ENCODE results near the gene FNDC11. TPM values are rescaled to one million over a fixed set of nuclear protein-coding genes. Genes with fewer than 3 reads are reported as not detected.

Gene FNDC11
- total RNA-seq, 1 experiment from 2014 or later = 2.5 TPM

DNA sequence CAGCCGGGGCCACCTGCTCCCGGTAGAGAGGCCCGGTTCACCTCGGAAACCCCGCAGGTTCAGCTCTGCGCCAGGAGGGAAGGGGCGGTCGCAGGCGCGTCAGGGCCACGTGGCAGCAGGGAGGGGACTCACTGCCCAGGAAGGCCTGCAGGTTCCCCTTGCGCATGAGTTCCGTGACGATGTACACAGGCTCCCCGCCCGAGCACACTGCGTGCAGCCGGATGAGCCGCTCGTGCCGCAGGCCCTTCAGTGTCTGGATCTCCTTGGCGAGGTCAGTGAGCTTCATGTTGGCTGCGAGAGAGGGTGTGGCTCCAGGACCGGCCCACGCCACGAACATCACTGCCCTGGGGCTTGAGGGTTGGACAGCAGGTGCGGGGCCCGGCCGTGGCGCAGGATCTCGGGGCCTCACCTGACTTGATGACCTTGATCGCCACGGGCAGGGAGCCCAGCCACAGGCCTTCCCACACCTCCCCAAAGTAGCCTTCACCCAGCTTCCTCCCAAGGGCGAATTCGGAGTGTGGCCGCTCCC, 11.9 kb upstream of the FNDC11 start:
- Histone ChIP-seq H3K27ac (ENCODE audit: insufficient read length, low read depth, low read length) (no peak overlapping the region), H2BK15ac (ENCODE audit: low read depth, low read length) (no peak overlapping the region), H2BK120ac (ENCODE audit: low read depth, low read length, poor library complexity, severe bottlenecking) (no peak overlapping the region), H3K18ac (ENCODE audit: insufficient read length, low read depth, low read length) (no peak overlapping the region), H2AFZ (ENCODE audit: low read length) (no peak overlapping the region), H3K23ac (ENCODE audit: insufficient read length, low read depth, low read length) (no peak overlapping the region), H3K4ac (ENCODE audit: low read depth, low read length) (no peak overlapping the region), H2BK12ac (ENCODE audit: insufficient read length, low read depth, low read length) (no peak overlapping the region), H3K79me2 (ENCODE audit: insufficient read depth, low read length) (no peaks in the 10 kb centered on the region), H3K9ac (ENCODE audit: extremely low read depth, insufficient read length, low read length) (no peak overlapping the region), H2BK20ac (ENCODE audit: low read depth, low read length, poor library complexity, severe bottlenecking) (no peak overlapping the region), H2BK5ac (ENCODE audit: insufficient read length, low read length) (no peak overlapping the region), H4K8ac (replicated peaks; ENCODE audit: insufficient read length, low read depth, low read length) (no peak overlapping the region), H4K20me1 (ENCODE audit: control insufficient read depth, insufficient read depth, insufficient read length) (no peaks in the 10 kb centered on the region), H4K91ac (ENCODE audit: insufficient read length, low read depth, low read length) (no peak overlapping the region), H3K14ac (ENCODE audit: insufficient read depth, low read length) (no peak overlapping the region; the same call in 1 of the 2 replicates), H2AK5ac (ENCODE audit: insufficient read length, low read length) (no peak overlapping the region), H3K4me1 (ENCODE audit: insufficient read depth, low read length) (no peaks in the 10 kb centered on the region), H3K79me1 (ENCODE audit: insufficient read depth, low read depth, low read length, poor library complexity, severe bottlenecking) (no peaks in the 10 kb centered on the region), H4K5ac (ENCODE audit: insufficient read length, low read depth, low read length) (no peak overlapping the region), H3K23me2 (ENCODE audit: insufficient read length, low read depth, low read length, poor library complexity, severe bottlenecking) (no peaks in the 10 kb centered on the region), H3K4me2 (ENCODE audit: insufficient read depth, insufficient read length, low read length) (no peak overlapping the region), H3K56ac (ENCODE audit: insufficient read length, low read depth, low read length) (no peak overlapping the region), H3K9me3 (ENCODE audit: control insufficient read depth, low read depth, low read length) (no peaks in the 10 kb centered on the region), H3T11ph (ENCODE audit: low read length) (no peak overlapping the region), H3K27me3 (ENCODE audit: insufficient read depth, low read length) (no peaks in the 10 kb centered on the region)
- peaks cover 5 to 9% of the 10 kb centered on the region in 2 experiments for H3K4me1 Mint-ChIP-seq
- no peaks in the 10 kb centered on the region for H3K36me3 Mint-ChIP-seq (ENCODE audit: insufficient read depth in 1 of 3, low read depth in 3 of 3)
- H3K4me3 Mint-ChIP-seq = no peak overlapping the region
- H3K27ac Mint-ChIP-seq = no peak overlapping the region
- H3K9me3 Mint-ChIP-seq = no peaks in the 10 kb centered on the region
- TF ChIP-seq, protein P1, sequence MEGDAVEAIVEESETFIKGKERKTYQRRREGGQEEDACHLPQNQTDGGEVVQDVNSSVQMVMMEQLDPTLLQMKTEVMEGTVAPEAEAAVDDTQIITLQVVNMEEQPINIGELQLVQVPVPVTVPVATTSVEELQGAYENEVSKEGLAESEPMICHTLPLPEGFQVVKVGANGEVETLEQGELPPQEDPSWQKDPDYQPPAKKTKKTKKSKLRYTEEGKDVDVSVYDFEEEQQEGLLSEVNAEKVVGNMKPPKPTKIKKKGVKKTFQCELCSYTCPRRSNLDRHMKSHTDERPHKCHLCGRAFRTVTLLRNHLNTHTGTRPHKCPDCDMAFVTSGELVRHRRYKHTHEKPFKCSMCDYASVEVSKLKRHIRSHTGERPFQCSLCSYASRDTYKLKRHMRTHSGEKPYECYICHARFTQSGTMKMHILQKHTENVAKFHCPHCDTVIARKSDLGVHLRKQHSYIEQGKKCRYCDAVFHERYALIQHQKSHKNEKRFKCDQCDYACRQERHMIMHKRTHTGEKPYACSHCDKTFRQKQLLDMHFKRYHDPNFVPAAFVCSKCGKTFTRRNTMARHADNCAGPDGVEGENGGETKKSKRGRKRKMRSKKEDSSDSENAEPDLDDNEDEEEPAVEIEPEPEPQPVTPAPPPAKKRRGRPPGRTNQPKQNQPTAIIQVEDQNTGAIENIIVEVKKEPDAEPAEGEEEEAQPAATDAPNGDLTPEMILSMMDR (conservative IDR thresholded peaks at IDR 0.05) = no peak
- WGBS (ENCODE audit: extremely low coverage, insufficient read length, low lambda C conversion rate) = no CpG with 5 or more reads among the region's 36 CpGs
- H3K27me3 Mint-ChIP-seq (ENCODE audit: low read depth) = no peaks in the 10 kb centered on the region
- no peak for DNase-seq
